KG1 (cell line): ENCODE data around the gene PRR4.

Source experiments
- DNase-seq: peaks from one replicate; lab custom pipeline; 2025; lab: John Stamatoyannopoulos, UW

PRR4 gene

DNA sequence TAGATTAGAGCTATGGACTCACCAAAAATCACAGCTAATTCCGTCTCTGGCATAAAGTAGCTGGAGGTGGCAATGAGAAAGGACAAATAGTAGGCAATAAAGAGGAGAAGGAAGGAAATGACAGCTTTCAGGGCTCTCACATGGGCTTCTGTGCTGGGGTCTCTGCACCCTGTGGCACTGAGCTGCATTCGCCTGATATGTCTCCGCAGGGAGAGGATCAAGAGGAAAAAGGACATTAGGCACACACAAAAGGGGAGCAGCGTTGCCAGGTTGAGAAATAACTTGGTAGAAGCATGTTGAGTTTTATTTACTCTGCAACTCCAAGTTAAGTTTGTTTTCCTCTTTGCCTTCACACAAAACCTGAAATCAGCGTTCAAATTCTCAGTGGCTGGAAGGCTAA is 47.5 kb downstream of the PRR4 start:
- DNase-seq: no peak
